ENCODE measurements around the gene EARS2. TPM values are rescaled to one million over a fixed set of nuclear protein-coding genes. Genes with fewer than 3 reads are reported as not detected.

Gene EARS2
- total and polyA plus RNA-seq, 10 donors, result 9.8 to 21.8 (median 17.2) TPM

GRCh38 chr16:23498863-23499262, 58.3 kb downstream of the EARS2 start:
- Histone ChIP-seq H3K27me3 (replicated peaks in 1 of 7) (no peaks in the 10 kb centered on the region), H3K4me3 (no peak overlapping the region), H3K27ac (peak overlapping the region in 2 of 8 donors; percentile 26 to 50), H3K9me3 (no peaks in the 10 kb centered on the region), H3K4me1 (peaks cover 46 to 86% (median 72%) of the 10 kb centered on the region in 6 donors), H3K36me3 (peaks cover 2 to 60% (median 20%) of the 10 kb centered on the region in 6 donors)
- 86 to 92% (median 90%) methylated on average over 11 of the region's 11 CpGs for WGBS, 5 donors
- TF ChIP-seq POLR2A (IDR thresholded peaks at IDR 0.05), result no peak
- TF ChIP-seq POLR2AphosphoS5 (IDR thresholded peaks at IDR 0.05), result no peak
- TF ChIP-seq CTCF (IDR thresholded peaks at IDR 0.05 in 8 of 11, conservative IDR thresholded peaks at IDR 0.05 in 3 of 11), result no peak
- peak; percentile 36 for DNase-seq
- intact Hi-C loops (cut with DNase I; ENCODE audit: low total_unique reads), result no loop called here

GRCh38 chr16:23497543-23497868, 59.6 kb downstream of the EARS2 start:
- Histone ChIP-seq H3K4me3 (no peak overlapping the region), H3K9me3 (no peaks in the 10 kb centered on the region), H3K27me3 (replicated peaks in 1 of 7) (no peaks in the 10 kb centered on the region), H3K36me3 (peaks cover 2 to 73% (median 34%) of the 10 kb centered on the region in 6 donors), H3K27ac (peak overlapping the region in 6 of 8 donors; percentile 7 to 71 (median 36)), H3K4me1 (peaks cover 36 to 77% (median 60%) of the 10 kb centered on the region in 6 donors)
- TF ChIP-seq POLR2A (IDR thresholded peaks at IDR 0.05) (no peak), POLR2AphosphoS5 (IDR thresholded peaks at IDR 0.05) (no peak), CTCF (IDR thresholded peaks at IDR 0.05 in 8 of 11, conservative IDR thresholded peaks at IDR 0.05 in 3 of 11) (no peak)
- intact Hi-C loops (cut with DNase I; ENCODE audit: low total_unique reads), result no loop called here
- WGBS, 5 donors, result 80 to 89% (median 88%) methylated on average over 6 of the region's 6 CpGs
- DNase-seq, result no peak

- no peaks in the 10 kb centered on the region for H3K9me3 ChIP-seq
- H3K36me3 ChIP-seq, result peaks cover 2 to 73% (median 39%) of the 10 kb centered on the region in 6 donors
- H3K4me3 ChIP-seq, result peak overlapping the region in 1 of 8 donors; percentile 27
- H3K27me3 ChIP-seq (replicated peaks in 1 of 7), result no peaks in the 10 kb centered on the region
- DNase-seq, result peak; percentile 41
- peak overlapping the region; percentile 13 to 71 (median 50) for H3K27ac ChIP-seq
- 37 to 63% (median 43%) methylated on average over 12 of the region's 12 CpGs for WGBS, 5 donors
- intact Hi-C loops (cut with DNase I; ENCODE audit: low total_unique reads), result no loop called here
- TF ChIP-seq POLR2A (IDR thresholded peaks at IDR 0.05) (no peak), CTCF (IDR thresholded peaks at IDR 0.05 in 8 of 11, conservative IDR thresholded peaks at IDR 0.05 in 3 of 11) (no peak), POLR2AphosphoS5 (IDR thresholded peaks at IDR 0.05) (no peak)
- H3K4me1 ChIP-seq, result peaks cover 36 to 77% (median 55%) of the 10 kb centered on the region in 6 donors
Observed at GRCh38 chr16:23496821-23497542, 60.2 kb downstream of the EARS2 start.

GRCh38 chr16:23495671-23496070, 61.5 kb downstream of the EARS2 start:
- no peak overlapping the region for H3K4me3 ChIP-seq
- no peaks in the 10 kb centered on the region for H3K27me3 ChIP-seq (replicated peaks in 1 of 7)
- intact Hi-C loops (cut with DNase I; ENCODE audit: low total_unique reads), result no loop called here
- no peak for DNase-seq
- TF ChIP-seq CTCF (IDR thresholded peaks at IDR 0.05 in 8 of 11, conservative IDR thresholded peaks at IDR 0.05 in 3 of 11), result no peak
- TF ChIP-seq POLR2AphosphoS5 (IDR thresholded peaks at IDR 0.05), result no peak
- no peak for TF ChIP-seq POLR2A (IDR thresholded peaks at IDR 0.05)
- no peaks in the 10 kb centered on the region for H3K9me3 ChIP-seq
- WGBS, 5 donors, result 94 to 99% (median 97%) methylated on average over 4 of the region's 4 CpGs
- peaks cover 27 to 63% (median 44%) of the 10 kb centered on the region in 6 donors for H3K4me1 ChIP-seq
- no peak overlapping the region for H3K27ac ChIP-seq
- peaks cover 2 to 75% (median 52%) of the 10 kb centered on the region in 6 donors for H3K36me3 ChIP-seq
